Measurements from ENCODE around the gene MYL4.
"Not testable (repeated sequence)": the region's sequence is repeated elsewhere in the genome, so short reads cannot be mapped to it uniquely, and the experiment has no call there.

The MYL4 gene

DNA sequence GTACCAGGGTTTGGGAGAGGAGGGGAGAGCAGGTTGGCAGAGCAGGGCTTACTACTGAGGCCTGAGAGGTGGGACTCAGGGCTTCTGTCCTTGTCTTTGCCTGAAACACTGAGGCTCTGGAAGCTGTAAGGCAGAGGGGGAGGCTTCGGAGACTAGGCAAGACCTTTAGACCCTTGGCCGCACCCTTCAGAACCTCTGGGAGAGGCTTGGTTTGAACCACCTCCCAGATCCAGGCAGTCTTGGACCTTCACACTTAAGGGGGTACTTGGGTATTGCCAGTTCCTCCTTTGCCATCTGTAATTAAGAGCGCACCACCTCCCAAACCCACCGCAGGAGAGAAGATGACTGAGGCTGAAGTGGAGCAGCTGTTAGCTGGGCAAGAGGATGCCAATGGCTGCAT, 12.9 kb downstream of the MYL4 start:
- no peak overlapping the region for H3K4me3 Mint-ChIP-seq
- no peaks in the 10 kb centered on the region for H3K27me3 Mint-ChIP-seq
- H3K4me1 Mint-ChIP-seq (ENCODE audit: low read depth): peaks cover 40% of the 10 kb centered on the region
- H3K27ac Mint-ChIP-seq: no peak overlapping the region
- no peaks in the 10 kb centered on the region for H3K36me3 Mint-ChIP-seq (ENCODE audit: low read depth)
- H3K9me3 Mint-ChIP-seq: peaks cover 2% of the 10 kb centered on the region
- no peak for DNase-seq

DNA sequence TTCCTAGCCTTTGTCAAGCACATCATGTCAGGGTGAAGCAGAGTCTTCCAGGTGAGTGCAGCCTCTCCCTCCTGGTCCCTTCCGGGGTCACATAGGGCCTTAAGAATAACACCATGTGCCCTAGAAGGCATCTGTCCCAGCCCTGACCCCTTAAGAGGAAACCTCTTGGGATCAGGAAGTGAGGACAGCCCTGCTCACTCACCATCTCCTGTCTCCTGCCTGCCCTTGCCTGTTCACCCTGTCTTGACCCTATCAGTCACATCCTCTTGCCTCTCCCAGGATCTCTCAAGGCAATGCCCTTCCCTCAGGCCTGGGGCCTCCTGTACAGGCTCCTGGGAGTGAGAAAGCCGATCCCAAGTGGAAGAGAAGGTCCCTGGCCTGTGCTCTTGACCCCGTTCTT, 13.9 kb downstream of the MYL4 start:
- H3K27ac Mint-ChIP-seq: no peak overlapping the region

DNA sequence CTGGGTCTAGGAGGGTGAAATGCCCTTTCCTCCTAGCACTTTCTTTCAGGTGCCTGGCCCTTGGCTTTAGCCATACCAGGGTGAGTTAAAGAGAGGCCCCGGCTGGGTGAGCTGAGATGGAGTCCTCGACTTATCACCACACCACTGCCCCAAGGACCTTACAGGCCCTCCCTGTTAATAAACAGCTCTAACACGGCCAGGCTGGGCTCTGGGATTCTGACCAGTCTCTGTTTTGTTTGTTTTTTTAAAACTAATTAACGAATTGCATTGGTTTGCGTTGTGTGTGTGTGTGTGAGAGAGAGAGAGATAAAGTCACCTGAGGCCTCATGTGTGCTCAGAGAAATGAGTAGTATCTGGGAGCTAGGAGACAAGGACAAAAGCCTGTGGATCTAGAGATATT, 14.3 kb downstream of the MYL4 start:
- H3K27ac Mint-ChIP-seq: no peak overlapping the region

More for the DNA sequence above, 13.9 kb downstream of the MYL4 start:
- Mint-ChIP-seq H3K4me3 (no peak overlapping the region), H3K27me3 (no peaks in the 10 kb centered on the region), H3K4me1 (ENCODE audit: low read depth) (peaks cover 35% of the 10 kb centered on the region), H3K36me3 (ENCODE audit: low read depth) (no peaks in the 10 kb centered on the region), H3K9me3 (peaks cover 2% of the 10 kb centered on the region)
- DNase-seq: no peak

DNA sequence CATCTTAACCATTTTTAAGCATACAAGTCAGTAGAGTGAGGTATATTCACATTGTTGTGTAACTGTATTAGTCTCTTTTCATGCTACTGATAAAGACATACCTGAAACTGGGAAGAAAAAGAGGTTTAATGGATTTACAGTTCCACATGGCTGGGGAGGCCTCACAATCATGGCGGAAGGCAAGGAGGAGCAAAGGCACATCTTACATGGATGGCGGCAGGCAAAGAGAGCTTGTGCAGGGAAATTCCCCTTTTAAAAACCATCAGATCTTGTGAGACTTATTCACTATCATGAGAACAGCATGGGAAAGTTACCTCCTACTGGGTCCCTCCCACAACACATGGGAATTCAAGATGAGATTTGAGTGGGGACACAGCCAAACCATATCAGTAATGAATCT, 14.9 kb downstream of the MYL4 start:
- H3K27ac Mint-ChIP-seq; DNase-seq; H3K4me3 Mint-ChIP-seq; H3K9me3 Mint-ChIP-seq; H3K27me3 Mint-ChIP-seq; H3K36me3 Mint-ChIP-seq (ENCODE audit: low read depth): not testable (repeated sequence)
- H3K4me1 Mint-ChIP-seq (ENCODE audit: low read depth): peaks cover 26% of the 10 kb centered on the region

More for the DNA sequence above, 14.3 kb downstream of the MYL4 start:
- peaks cover 32% of the 10 kb centered on the region for H3K4me1 Mint-ChIP-seq (ENCODE audit: low read depth)
- no peak overlapping the region for H3K4me3 Mint-ChIP-seq
- DNase-seq: no peak
- H3K36me3 Mint-ChIP-seq (ENCODE audit: low read depth): no peaks in the 10 kb centered on the region
- H3K27me3 Mint-ChIP-seq: no peaks in the 10 kb centered on the region
- peaks cover 2% of the 10 kb centered on the region for H3K9me3 Mint-ChIP-seq

DNA sequence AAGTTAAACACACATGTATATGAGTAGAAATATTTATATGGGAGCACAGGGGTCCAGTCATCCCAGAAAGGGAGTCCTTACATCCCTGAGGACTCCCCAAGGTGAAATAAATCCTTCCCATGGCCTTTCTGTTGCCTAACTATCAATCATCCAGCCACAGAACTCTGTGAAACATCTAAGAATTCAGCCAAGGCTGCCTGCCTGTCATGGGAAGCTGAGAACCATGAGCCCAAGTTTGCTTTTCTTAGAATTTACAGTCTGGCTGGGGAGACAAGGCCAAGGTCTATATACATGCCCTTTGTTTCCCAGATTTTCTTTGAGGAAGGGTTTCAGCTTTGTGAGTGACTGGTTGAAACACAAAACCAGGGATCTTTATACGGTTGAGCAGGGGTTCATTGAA, 15.8 kb downstream of the MYL4 start:
- Mint-ChIP-seq H3K4me1 (ENCODE audit: low read depth) (peaks cover 25% of the 10 kb centered on the region), H3K27ac (no peak overlapping the region), H3K9me3 (peaks cover 2% of the 10 kb centered on the region), H3K36me3 (ENCODE audit: low read depth) (no peaks in the 10 kb centered on the region), H3K4me3 (no peak overlapping the region), H3K27me3 (peaks cover 1% of the 10 kb centered on the region)
- DNase-seq: no peak

DNA sequence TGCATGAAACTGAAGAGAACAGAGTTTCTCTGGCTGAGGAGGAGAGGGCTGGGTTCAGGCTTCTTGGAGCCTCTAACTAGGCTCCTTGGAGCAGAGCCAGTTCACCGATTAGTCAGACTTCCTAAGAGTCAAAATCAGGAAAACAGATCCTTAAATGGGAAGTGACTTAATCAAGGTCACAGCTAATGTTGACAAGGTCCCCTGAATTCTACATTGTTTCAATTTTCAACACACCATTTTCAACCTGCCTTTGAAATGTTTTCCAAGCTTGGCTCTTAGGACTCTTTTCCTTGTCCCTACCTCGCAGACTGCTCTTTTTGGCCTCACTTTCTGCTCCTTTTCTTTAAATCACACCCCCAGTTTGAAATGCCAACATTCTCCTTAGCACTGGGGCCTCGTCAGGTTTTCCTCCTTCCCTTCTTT, 16.3 kb downstream of the MYL4 start:
- no peaks in the 10 kb centered on the region for H3K36me3 Mint-ChIP-seq (ENCODE audit: low read depth)
- peaks cover 25% of the 10 kb centered on the region for H3K4me1 Mint-ChIP-seq (ENCODE audit: low read depth)
- no peak overlapping the region for H3K4me3 Mint-ChIP-seq
- H3K9me3 Mint-ChIP-seq: peaks cover 2% of the 10 kb centered on the region
- no peak for DNase-seq
- no peak overlapping the region for H3K27ac Mint-ChIP-seq
- H3K27me3 Mint-ChIP-seq: peaks cover 6% of the 10 kb centered on the region

DNA sequence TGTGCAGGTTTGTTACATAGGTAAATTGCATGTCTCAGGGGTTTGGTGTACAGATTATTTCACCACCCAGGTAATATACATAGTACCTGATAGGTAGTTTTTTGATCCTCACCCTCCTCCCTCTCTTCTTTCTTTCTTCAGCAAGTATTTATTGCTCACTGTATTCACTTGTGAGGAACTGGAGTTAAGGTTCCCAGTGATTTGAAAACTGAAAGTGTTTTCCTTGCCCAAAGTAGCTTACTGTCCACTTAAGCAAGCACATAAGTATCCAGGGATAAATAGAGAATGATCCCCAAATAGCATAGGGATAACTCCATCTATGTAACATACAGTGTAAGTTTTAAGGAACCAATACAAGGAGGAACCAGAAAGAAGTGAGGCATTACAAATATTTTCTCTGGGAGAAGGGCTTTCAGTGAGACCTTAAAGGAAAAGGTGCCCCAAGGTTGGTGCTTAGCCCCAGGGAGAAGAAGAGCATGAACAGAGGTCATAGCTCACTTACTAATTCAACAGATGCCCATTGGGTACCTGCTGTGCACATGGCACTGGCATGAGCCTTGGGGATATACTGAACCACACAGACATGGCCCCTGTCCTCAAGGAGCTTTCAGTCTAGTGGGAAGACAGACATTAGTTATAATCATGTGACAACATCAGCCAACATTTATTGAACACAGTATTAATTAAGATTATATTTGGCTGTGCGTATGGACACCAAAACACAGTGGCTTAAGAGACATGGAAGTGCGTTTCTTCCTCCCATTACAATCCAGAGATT, 17.0 kb downstream of the MYL4 start:
- Mint-ChIP-seq H3K4me3 (no peak overlapping the region), H3K27ac (no peak overlapping the region), H3K9me3 (peaks cover 2% of the 10 kb centered on the region), H3K36me3 (ENCODE audit: low read depth) (no peaks in the 10 kb centered on the region), H3K27me3 (peaks cover 12% of the 10 kb centered on the region), H3K4me1 (ENCODE audit: low read depth) (peaks cover 18% of the 10 kb centered on the region)
- no peak for DNase-seq

DNA sequence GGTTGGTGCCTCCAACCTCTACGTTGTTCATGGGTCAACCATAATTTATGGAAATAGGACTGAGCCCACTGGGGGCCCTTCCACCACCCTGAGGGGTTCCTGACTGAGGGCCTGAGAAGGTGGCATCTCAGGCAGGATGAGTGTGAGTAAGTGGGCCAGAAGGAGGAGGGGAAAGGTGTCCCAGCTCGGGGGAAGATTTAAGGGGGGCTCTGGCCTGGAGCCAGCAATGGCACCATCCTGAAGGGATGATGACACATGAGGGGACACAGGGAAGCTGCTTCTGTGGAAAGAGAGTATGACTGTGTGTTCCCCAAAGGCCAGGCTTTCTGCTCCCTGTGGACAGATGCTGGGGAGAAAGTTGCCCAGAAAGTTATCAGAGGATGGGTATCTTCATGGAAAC, 18.7 kb downstream of the MYL4 start:
- Mint-ChIP-seq H3K4me3 (no peak overlapping the region), H3K27ac (no peak overlapping the region), H3K27me3 (peaks cover 12% of the 10 kb centered on the region), H3K36me3 (ENCODE audit: low read depth) (no peaks in the 10 kb centered on the region), H3K4me1 (ENCODE audit: low read depth) (peaks cover 12% of the 10 kb centered on the region), H3K9me3 (peaks cover 2% of the 10 kb centered on the region)
- no peak for DNase-seq

DNA sequence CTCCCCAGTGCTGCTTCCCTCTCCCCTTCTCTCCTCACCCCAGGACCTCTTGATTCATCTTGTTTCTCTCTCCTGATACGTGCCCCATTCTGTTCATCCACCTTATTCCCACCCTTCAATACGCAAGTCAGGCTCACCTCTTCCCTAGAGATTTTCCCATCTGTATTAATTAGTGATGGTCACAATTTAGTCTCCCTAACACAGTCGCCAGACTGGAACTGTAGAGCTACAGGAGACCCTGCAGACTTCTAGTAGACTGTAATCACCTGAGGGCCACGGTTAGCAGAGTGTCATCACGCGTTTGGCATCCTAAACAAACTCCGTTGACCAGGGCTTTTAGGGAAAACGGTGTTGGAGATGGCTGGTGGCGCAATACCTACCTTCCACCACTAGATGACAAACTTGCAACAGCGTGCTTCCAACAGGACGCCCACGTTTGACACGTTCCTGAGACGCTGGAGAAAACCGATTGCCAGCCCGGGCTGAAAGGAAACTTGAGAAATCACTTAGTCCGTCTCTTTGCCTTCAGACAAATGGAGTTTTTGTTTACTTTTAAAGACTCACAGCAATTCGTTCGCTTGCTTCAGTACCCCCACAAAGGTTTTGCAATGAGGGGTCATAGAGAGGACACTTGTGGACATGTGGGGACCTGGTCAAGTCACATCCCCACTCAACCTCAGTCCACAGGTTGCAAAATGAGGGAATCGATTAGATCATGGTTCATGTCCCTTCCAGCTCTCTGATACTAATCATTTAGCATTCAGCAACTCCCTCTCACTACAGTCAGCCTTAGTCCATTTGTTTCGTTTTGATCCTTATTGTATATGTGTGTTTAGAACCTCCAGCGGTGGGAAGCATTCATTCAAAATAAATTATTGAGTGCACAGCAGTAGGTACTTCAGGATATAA, 20.6 kb downstream of the MYL4 start:
- H3K9me3 Mint-ChIP-seq: no peaks in the 10 kb centered on the region
- peak overlapping the region; percentile 39 for H3K27ac Mint-ChIP-seq
- peak overlapping the region; percentile 61 for H3K4me3 Mint-ChIP-seq
- peak; percentile 73 for DNase-seq
- no peaks in the 10 kb centered on the region for H3K36me3 Mint-ChIP-seq (ENCODE audit: low read depth)
- peaks cover 12% of the 10 kb centered on the region for H3K4me1 Mint-ChIP-seq (ENCODE audit: low read depth)
- H3K27me3 Mint-ChIP-seq: peaks cover 12% of the 10 kb centered on the region

DNA sequence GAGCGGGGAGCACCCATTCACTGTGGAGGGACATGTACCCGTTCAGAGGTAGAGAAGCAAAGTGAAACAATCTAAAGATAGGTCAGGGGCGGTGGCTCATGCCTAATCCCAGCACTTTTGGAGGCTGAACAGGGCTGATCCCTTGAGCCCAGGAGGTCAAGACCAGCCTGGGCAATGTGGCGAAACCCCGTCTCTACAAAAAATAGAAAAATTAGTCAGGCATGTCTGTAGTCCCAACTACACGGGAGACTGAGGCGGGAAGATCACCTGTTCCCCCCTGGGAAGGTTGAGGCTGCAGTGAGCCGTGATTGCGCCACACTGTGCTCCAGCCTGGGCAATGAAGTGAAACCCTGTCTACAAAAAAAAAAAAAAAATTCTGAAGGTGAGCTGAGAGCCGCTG, 21.7 kb downstream of the MYL4 start:
- Mint-ChIP-seq H3K9me3 (no peaks in the 10 kb centered on the region), H3K4me1 (ENCODE audit: low read depth) (peaks cover 12% of the 10 kb centered on the region), H3K27ac (no peak overlapping the region), H3K4me3 (no peak overlapping the region), H3K36me3 (ENCODE audit: low read depth) (no peaks in the 10 kb centered on the region), H3K27me3 (peaks cover 12% of the 10 kb centered on the region)
- DNase-seq: no peak

DNA sequence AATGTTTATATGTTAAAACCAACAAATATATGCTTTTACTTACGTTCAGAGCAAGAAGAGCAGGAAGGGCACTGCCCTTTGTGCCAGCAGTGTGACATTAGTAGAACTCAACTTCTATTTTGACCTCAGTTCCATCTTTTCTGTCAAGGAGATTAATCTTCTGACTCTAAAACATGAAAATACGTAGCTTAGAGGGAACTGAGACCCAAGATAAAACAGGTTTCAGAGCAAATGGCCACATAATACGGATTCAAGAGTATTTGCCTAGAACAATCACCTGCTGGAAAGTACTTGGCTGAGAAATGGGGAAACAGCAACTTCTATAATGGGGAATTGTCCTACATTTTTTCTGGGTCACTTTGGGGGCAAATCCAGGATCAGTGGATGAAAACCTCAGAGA, 22.2 kb downstream of the MYL4 start:
- no peak overlapping the region for H3K27ac Mint-ChIP-seq
- H3K9me3 Mint-ChIP-seq: no peaks in the 10 kb centered on the region
- H3K4me3 Mint-ChIP-seq: no peak overlapping the region
- H3K36me3 Mint-ChIP-seq (ENCODE audit: low read depth): no peaks in the 10 kb centered on the region
- peaks cover 12% of the 10 kb centered on the region for H3K27me3 Mint-ChIP-seq
- peaks cover 12% of the 10 kb centered on the region for H3K4me1 Mint-ChIP-seq (ENCODE audit: low read depth)
- no peak for DNase-seq

DNA sequence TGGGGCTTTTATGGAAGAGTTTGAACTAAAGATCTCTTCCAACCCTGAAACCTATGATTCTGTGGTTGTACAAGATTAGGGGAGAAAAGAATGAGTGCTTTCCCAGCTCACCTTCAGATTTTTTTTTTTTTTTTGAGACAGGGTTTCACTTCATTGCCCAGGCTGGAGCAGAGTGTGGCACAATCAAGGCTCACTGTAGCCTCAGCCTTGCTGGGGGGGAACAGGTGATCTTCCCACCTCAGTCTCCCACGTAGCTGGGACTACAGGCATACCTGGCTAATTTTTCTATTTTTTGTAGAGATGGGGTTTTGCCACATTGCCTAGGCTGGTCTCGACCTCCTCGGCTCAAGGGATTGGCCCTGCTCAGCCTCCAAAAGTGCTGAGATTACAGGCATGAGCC, 22.7 kb downstream of the MYL4 start:
- H3K27me3 Mint-ChIP-seq: peaks cover 12% of the 10 kb centered on the region
- no peaks in the 10 kb centered on the region for H3K36me3 Mint-ChIP-seq (ENCODE audit: low read depth)
- no peak overlapping the region for H3K4me3 Mint-ChIP-seq
- peaks cover 12% of the 10 kb centered on the region for H3K4me1 Mint-ChIP-seq (ENCODE audit: low read depth)
- no peak overlapping the region for H3K27ac Mint-ChIP-seq
- no peak for DNase-seq
- no peaks in the 10 kb centered on the region for H3K9me3 Mint-ChIP-seq

DNA sequence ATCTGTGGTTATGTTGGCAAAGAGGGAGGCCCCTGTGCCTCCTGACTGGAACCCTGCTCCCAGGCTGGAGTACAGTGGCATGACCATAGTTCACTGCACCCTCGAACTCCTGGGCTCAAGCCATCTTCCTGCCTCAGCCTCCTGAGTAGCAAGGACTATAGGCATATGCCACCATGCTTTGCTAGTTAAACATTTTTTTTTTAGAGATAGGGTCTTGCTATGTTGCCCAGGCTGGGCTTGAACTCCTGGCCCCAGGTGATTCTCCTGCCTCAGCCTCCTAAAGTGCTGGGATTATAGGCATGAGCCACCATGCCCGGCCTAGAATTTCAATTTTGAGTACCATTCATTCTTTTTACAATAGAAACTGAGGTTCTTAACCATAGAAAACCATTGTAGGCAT, 23.3 kb downstream of the MYL4 start:
- peaks cover 12% of the 10 kb centered on the region for H3K27me3 Mint-ChIP-seq
- H3K4me1 Mint-ChIP-seq (ENCODE audit: low read depth): peaks cover 12% of the 10 kb centered on the region
- no peak overlapping the region for H3K4me3 Mint-ChIP-seq
- H3K36me3 Mint-ChIP-seq (ENCODE audit: low read depth): no peaks in the 10 kb centered on the region
- DNase-seq: no peak
- H3K27ac Mint-ChIP-seq: no peak overlapping the region
- no peaks in the 10 kb centered on the region for H3K9me3 Mint-ChIP-seq

DNA sequence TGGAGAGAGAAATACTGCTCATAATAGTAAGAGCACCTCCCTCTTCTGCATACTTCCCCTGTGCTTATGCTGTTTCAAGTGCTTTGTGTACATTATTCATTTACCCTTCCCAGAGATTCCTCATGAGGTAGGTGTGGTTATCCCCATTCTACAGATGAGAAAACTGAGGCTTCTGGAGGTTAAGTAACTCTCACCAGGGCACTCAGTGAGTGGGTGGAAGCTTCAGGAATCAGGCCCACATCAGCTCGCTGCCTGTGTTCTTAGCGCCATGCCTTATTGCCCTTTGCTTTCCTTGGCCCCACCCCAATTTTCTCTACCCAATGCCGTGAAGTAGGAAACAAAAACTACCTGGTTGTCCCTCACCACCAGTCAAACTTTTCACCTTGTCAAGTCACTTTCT, 26.4 kb downstream of the MYL4 start:
- no peak for DNase-seq
- Mint-ChIP-seq H3K4me3 (no peak overlapping the region), H3K9me3 (no peaks in the 10 kb centered on the region), H3K27me3 (peaks cover 6% of the 10 kb centered on the region), H3K36me3 (ENCODE audit: low read depth) (no peaks in the 10 kb centered on the region), H3K4me1 (ENCODE audit: low read depth) (peaks cover 3% of the 10 kb centered on the region), H3K27ac (no peak overlapping the region)

DNA sequence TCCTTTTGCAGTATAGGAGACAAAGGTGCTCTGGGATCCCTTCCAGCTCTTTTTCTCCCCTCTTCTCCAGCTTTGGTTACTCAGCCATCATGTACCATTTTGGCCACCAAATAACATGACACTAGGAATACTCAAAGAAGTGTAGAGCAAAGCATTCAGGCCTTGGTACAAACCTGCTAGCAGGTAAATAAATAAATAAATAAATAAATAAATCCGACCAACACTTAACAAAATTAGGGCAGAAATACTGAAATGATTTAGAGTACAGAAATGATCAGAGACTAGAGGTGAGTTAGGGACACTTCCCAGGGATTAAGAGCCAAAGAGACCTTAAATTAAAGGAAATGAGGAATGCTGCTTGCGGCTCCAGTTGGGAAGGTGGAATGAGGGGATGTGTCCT, 26.8 kb downstream of the MYL4 start:
- no peak for DNase-seq
- Mint-ChIP-seq H3K27ac (no peak overlapping the region), H3K4me1 (ENCODE audit: low read depth) (peaks cover 4% of the 10 kb centered on the region), H3K36me3 (ENCODE audit: low read depth) (no peaks in the 10 kb centered on the region), H3K9me3 (no peaks in the 10 kb centered on the region), H3K27me3 (peaks cover 1% of the 10 kb centered on the region), H3K4me3 (no peak overlapping the region)
